ENCODE measurements around the gene TANC2. TPM values are rescaled to one million over a fixed set of nuclear protein-coding genes. Genes with fewer than 3 reads are reported as not detected.
A peak's percentile ranks its signal among the peaks of the same experiment; 100 is the strongest.

The TANC2 gene
- total RNA-seq, 3 donors from 2014 or later, result 25.9 to 64.9 (median 31.0) TPM

DNA sequence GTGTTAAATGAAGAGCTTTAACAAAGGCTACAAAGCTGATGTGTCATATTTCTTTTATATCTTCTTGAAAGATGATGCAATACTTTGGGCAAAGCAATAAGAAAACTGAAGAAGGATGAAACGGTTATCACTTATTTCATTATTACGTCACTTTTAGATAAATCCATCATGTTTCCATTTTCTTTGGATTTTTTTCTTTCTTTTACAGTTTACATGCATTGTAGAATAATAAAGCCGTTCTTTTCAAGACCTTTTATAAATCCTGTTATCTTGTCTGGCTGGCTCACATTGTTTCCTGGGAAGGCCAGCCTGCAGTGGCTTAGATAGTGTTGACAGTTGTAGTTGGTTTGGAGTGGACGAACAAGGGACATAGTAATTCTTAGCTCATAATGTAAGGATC lies 28.9 kb downstream of the TANC2 start:
- DNase-seq (ENCODE audit: low spot score in 2 of 2), result no peak
- H3K27ac ChIP-seq, result no peak overlapping the region
- H3K4me1 ChIP-seq, result no peaks in the 10 kb centered on the region
- H3K27me3 ChIP-seq, result no peaks in the 10 kb centered on the region
- intact Hi-C loops (cut with DNase I; ENCODE audit: low total_unique reads), result no loop called here
- no peak for TF ChIP-seq POLR2A (IDR thresholded peaks at IDR 0.05)
- TF ChIP-seq POLR2AphosphoS5 (IDR thresholded peaks at IDR 0.05), result no peak
- TF ChIP-seq, protein P1, sequence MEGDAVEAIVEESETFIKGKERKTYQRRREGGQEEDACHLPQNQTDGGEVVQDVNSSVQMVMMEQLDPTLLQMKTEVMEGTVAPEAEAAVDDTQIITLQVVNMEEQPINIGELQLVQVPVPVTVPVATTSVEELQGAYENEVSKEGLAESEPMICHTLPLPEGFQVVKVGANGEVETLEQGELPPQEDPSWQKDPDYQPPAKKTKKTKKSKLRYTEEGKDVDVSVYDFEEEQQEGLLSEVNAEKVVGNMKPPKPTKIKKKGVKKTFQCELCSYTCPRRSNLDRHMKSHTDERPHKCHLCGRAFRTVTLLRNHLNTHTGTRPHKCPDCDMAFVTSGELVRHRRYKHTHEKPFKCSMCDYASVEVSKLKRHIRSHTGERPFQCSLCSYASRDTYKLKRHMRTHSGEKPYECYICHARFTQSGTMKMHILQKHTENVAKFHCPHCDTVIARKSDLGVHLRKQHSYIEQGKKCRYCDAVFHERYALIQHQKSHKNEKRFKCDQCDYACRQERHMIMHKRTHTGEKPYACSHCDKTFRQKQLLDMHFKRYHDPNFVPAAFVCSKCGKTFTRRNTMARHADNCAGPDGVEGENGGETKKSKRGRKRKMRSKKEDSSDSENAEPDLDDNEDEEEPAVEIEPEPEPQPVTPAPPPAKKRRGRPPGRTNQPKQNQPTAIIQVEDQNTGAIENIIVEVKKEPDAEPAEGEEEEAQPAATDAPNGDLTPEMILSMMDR (IDR thresholded peaks at IDR 0.05), result no peak
- no peaks in the 10 kb centered on the region for H3K9me3 ChIP-seq
- H3K4me3 ChIP-seq, result no peak overlapping the region
- H3K36me3 ChIP-seq, result no peaks in the 10 kb centered on the region

DNA sequence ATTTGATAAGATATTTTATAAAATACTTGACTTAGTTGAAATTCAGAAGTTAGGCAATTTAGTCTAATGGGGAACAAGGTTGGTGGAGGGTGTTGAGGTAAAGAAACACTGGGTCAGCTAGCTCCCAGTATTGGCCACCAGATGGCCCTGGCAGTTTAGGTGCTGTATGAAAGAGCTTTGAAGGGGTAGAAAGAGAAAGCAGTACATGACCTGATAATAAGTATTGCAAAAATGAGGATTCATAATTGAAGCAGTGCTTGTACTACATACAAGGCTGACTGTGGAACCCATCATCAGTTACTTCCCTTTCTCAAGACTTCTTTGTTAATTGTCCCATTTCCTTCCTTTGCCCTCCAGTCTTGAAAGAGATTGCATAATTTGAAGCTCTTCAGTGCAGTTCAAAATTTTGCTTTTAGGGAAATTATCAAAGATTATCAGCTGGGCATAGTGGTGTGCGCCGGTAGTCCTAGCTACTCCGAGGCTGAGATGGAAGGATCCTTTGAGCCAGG lies 29.4 kb downstream of the TANC2 start:
- Histone ChIP-seq H3K9me3 (no peaks in the 10 kb centered on the region), H3K36me3 (no peaks in the 10 kb centered on the region), H3K27me3 (no peaks in the 10 kb centered on the region), H3K27ac (no peak overlapping the region), H3K4me1 (no peaks in the 10 kb centered on the region), H3K4me3 (no peak overlapping the region)
- TF ChIP-seq, protein P1 (IDR thresholded peaks at IDR 0.05), result peak in 1 of 3 donors; percentile 18
- no peak for TF ChIP-seq POLR2A (IDR thresholded peaks at IDR 0.05)
- DNase-seq (ENCODE audit: low spot score in 2 of 2), result no peak
- intact Hi-C loops (cut with DNase I; ENCODE audit: low total_unique reads), result no loop called here

DNA sequence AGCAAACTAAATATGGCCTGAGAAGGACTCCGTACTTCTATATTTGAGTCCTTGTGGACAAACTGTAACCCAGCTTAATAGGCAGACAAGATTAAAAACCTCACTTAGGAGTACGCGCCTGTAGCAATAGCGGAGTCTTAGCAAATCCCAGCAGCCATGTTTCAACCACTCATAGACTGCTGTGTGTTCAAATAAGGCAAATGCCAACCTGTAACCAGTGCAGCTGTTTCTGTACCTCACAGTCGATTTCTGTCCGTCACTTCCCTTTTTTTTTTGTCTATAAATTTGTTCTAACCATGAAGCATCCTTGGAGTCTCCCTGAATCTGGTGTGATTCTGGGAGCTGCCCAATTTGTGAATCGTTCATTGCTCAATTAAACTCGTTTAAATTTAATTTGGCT lies 30.2 kb downstream of the TANC2 start:
- TF ChIP-seq, protein P1 (IDR thresholded peaks at IDR 0.05), result no peak
- no peak for TF ChIP-seq POLR2AphosphoS5 (IDR thresholded peaks at IDR 0.05)
- TF ChIP-seq POLR2A (IDR thresholded peaks at IDR 0.05), result no peak
- intact Hi-C loops (cut with DNase I; ENCODE audit: low total_unique reads), result no loop called here

DNA sequence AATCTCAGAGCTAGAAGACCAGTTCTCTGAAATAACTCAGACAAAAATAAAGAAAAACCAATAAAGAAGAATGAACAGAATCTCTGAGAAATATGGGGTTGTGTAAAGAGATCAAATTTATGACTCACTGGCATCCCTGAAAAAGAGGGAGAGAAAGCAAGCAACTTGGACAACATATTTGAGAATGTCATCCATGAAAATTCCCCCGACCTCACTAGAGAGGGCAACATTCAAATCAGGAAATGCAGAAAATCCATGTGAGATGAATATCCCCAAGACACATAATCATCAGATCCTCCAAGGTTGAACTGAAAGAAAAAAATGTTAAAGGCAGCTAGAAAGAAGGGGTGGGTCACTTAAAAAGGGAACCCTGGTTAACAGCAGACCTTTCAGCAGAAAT lies 32.1 kb downstream of the TANC2 start:
- DNase-seq (ENCODE audit: low spot score in 2 of 2), result no peak
- no peaks in the 10 kb centered on the region for H3K9me3 ChIP-seq
- TF ChIP-seq POLR2A (IDR thresholded peaks at IDR 0.05), result no peak
- TF ChIP-seq, protein P1 (IDR thresholded peaks at IDR 0.05), result no peak
- TF ChIP-seq POLR2AphosphoS5 (IDR thresholded peaks at IDR 0.05), result no peak
- no peak overlapping the region for H3K4me3 ChIP-seq
- no peaks in the 10 kb centered on the region for H3K36me3 ChIP-seq
- H3K27me3 ChIP-seq, result no peaks in the 10 kb centered on the region
- intact Hi-C loops (cut with DNase I; ENCODE audit: low total_unique reads), result no loop called here
- no peaks in the 10 kb centered on the region for H3K4me1 ChIP-seq
- no peak overlapping the region for H3K27ac ChIP-seq

More for the DNA sequence above, 30.2 kb downstream of the TANC2 start:
- H3K27ac ChIP-seq, result no peak overlapping the region
- H3K36me3 ChIP-seq, result no peaks in the 10 kb centered on the region
- H3K4me1 ChIP-seq, result no peaks in the 10 kb centered on the region
- no peak overlapping the region for H3K4me3 ChIP-seq
- no peaks in the 10 kb centered on the region for H3K27me3 ChIP-seq
- no peaks in the 10 kb centered on the region for H3K9me3 ChIP-seq
- no peak for DNase-seq (ENCODE audit: low spot score in 2 of 2)

DNA sequence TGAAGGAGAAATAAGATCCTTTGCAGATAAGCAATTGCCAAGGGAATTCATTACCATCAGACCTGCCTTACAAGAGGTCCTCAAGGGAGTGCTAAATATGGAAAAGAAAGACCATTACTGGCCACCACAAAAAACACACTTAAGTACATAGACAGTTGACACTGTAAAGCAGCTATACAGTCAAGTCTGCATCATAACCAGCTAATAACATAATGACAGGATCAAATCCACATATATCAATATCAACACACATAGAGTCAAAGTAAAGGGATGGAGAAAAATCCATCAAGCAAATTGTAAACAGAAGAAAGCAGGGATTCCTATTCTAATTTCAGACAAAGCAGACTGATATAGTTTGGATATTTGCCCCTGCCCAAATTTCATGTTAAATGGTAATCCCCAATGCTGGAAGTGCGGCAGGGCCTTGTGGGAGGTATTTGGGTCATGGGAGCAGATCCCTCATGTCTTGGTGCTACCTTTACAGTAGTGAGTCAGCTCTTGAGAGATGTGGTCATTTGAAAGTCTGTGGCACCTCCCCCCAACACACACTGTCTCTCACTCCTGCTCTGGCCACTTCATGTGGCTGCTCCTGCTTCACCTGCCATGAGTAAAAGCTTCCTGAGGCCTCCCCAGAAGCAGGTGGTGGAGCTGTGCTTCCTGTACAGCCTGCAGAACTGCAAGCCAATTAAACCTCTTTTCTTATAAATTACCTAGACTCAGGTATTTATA lies 32.8 kb downstream of the TANC2 start:
- Histone ChIP-seq H3K27ac (no peak overlapping the region), H3K4me1 (no peaks in the 10 kb centered on the region), H3K4me3 (no peak overlapping the region), H3K27me3 (no peaks in the 10 kb centered on the region), H3K9me3 (no peaks in the 10 kb centered on the region), H3K36me3 (no peaks in the 10 kb centered on the region)
- DNase-seq (ENCODE audit: low spot score in 2 of 2), result no peak
- TF ChIP-seq POLR2AphosphoS5 (IDR thresholded peaks at IDR 0.05), result no peak
- no peak for TF ChIP-seq POLR2A (IDR thresholded peaks at IDR 0.05)
- TF ChIP-seq, protein P1 (IDR thresholded peaks at IDR 0.05), result no peak
- intact Hi-C loops (cut with DNase I; ENCODE audit: low total_unique reads), result no loop called here

Measured in breast epithelium (tissue), 4 donors.